ENCODE measurements around the gene LPCAT4.
A peak's percentile ranks its signal among the peaks of the same experiment; 100 is the strongest.
"Not testable (repeated sequence)": the region's sequence is repeated elsewhere in the genome, so short reads cannot be mapped to it uniquely, and the experiment has no call there.

Gene LPCAT4

GRCh38 chr15:34362047-34362773 is 4.8 kb downstream of the LPCAT4 start:
- no peak for DNase-seq

GRCh38 chr15:34361278-34361677 is 5.7 kb downstream of the LPCAT4 start:
- DNase-seq, result no peak

- no peak for DNase-seq
Observed at GRCh38 chr15:34360298-34360697, 6.7 kb downstream of the LPCAT4 start.

GRCh38 chr15:34359416-34359815 is 7.6 kb downstream of the LPCAT4 start:
- DNase-seq, result no peak

- no peak for DNase-seq
Observed at GRCh38 chr15:34358948-34359347, 8.0 kb downstream of the LPCAT4 start.

GRCh38 chr15:34358367-34358766 is 8.6 kb downstream of the LPCAT4 start:
- DNase-seq, result no peak

GRCh38 chr15:34357653-34358052 is 9.3 kb downstream of the LPCAT4 start:
- no peak for DNase-seq

GRCh38 chr15:34355241-34355640 is 11.8 kb downstream of the LPCAT4 start:
- DNase-seq, result no peak

- DNase-seq, result no peak
Observed at GRCh38 chr15:34354286-34354685, 12.7 kb downstream of the LPCAT4 start.

- no peak for DNase-seq
Observed at GRCh38 chr15:34353627-34354026, 13.4 kb downstream of the LPCAT4 start.

GRCh38 chr15:34352996-34353395 is 14.0 kb downstream of the LPCAT4 start:
- DNase-seq, result not testable (repeated sequence)

GRCh38 chr15:34349769-34350168 is 17.2 kb downstream of the LPCAT4 start:
- DNase-seq, result no peak

GRCh38 chr15:34348735-34349300 is 18.2 kb downstream of the LPCAT4 start:
- no peak for DNase-seq

GRCh38 chr15:34347951-34348638 is 18.9 kb downstream of the LPCAT4 start:
- no peak for DNase-seq

GRCh38 chr15:34342737-34343575 is 24.0 kb downstream of the LPCAT4 start, which contains the start of the genes NOP10 and NUTM1:
Gene NOP10, minus strand, starts transcription at chr15:34343136. Its CDS starts 63 bp downstream, at chr15:34343073.
Gene NUTM1, plus strand, starts transcription at chr15:34343315. Its CDS starts 382 bp downstream, at chr15:34343697.
- no peak for DNase-seq

- DNase-seq, result not testable (repeated sequence)
Observed at GRCh38 chr15:34342213-34342736, 24.7 kb downstream of the LPCAT4 start.

GRCh38 chr15:34341381-34342212 is 25.4 kb downstream of the LPCAT4 start:
- DNase-seq, result no peak

- DNase-seq, result no peak
Observed at GRCh38 chr15:34339946-34340345, 27.1 kb downstream of the LPCAT4 start.

- DNase-seq, result no peak
Observed at GRCh38 chr15:34338347-34338746, 28.6 kb downstream of the LPCAT4 start.

- peak; percentile 62 for DNase-seq
Observed at GRCh38 chr15:34337557-34338306, 29.3 kb downstream of the LPCAT4 start, which contains the start of gene SLC12A6. Gene SLC12A6, minus strand, starts transcription at chr15:34337781. Its CDS starts 1,101 bp downstream, at chr15:34336680.

Data from cortex of kidney (tissue), 1 donor.